ENCODE measurements around the gene REXO5.

Gene REXO5

GRCh38 chr16:20812510-20812909 is 6.2 kb downstream of the REXO5 start:
- H3K4me1 ChIP-seq (ENCODE audit: control insufficient read depth, insufficient read depth, low read length), result no peaks in the 10 kb centered on the region
- POLR2A ChIA-PET, result interaction anchor here (0.6 to 0.7 kb wide), 2 partner anchors 23 to 1508 kb away, joined by 3 to 11 read pairs; no protein-coding TSS in a partner anchor

GRCh38 chr16:20814784-20815183 is 8.5 kb downstream of the REXO5 start:
- POLR2A ChIA-PET, result no interaction called here
- no peaks in the 10 kb centered on the region for H3K4me1 ChIP-seq (ENCODE audit: control insufficient read depth, insufficient read depth, low read length)
- no peak overlapping the region for H3K27ac ChIP-seq (ENCODE audit: extremely low read depth, low read depth, low read length)
- peaks cover 7 to 61% of the 10 kb centered on the region in 2 experiments; a peak in 2 of 3 replicates for H3K36me3 ChIP-seq (ENCODE audit: control insufficient read depth in 2 of 2, insufficient read depth in 1 of 2, low read length in 2 of 2)
- TF ChIP-seq REPIN1 (tag by site-specific recombination; IDR thresholded peaks at IDR 0.05; ENCODE audit: low read depth), result no peak
- no peak for TF ChIP-seq TSHZ1 (tag by site-specific recombination; IDR thresholded peaks at IDR 0.05; ENCODE audit: borderline replicate concordance)
- TF ChIP-seq ZNF366 (tag by site-specific recombination; conservative IDR thresholded peaks at IDR 0.05), result no peak
- TF ChIP-seq ZNF169 (tag by site-specific recombination; IDR thresholded peaks at IDR 0.05), result no peak
- CTCF ChIA-PET, result interaction anchor here (1.1 kb wide), 1 partner anchor 35 kb away, joined by 3 read pairs; no protein-coding TSS in a partner anchor
- H3K4me3 ChIP-seq (ENCODE audit: low read depth, low read length), result no peak overlapping the region
- no peaks in the 10 kb centered on the region for H3K9me3 ChIP-seq (ENCODE audit: control insufficient read depth, insufficient read depth, low read depth, low read length)

More at GRCh38 chr16:20812510-20812909, 6.2 kb downstream of the REXO5 start:
- Histone ChIP-seq H3K9me3 (ENCODE audit: control insufficient read depth, insufficient read depth, low read depth, low read length) (no peaks in the 10 kb centered on the region), H3K4me3 (ENCODE audit: low read depth, low read length) (no peak overlapping the region), H3K36me3 (ENCODE audit: control insufficient read depth in 2 of 2, insufficient read depth in 1 of 2, low read length in 2 of 2) (peaks cover 5 to 47% of the 10 kb centered on the region in 2 experiments; a peak in 2 of 3 replicates), H3K27ac (ENCODE audit: extremely low read depth, low read depth, low read length) (no peak overlapping the region)
- CTCF ChIA-PET, result no interaction called here
- TF ChIP-seq SCRT1 (tag by site-specific recombination; IDR thresholded peaks at IDR 0.05; ENCODE audit: borderline replicate concordance) (peak; percentile 49; the same call in 1 of the 2 replicates), SCRT2 (tag by site-specific recombination; IDR thresholded peaks at IDR 0.05) (peak; percentile 80; the same call in 1 of the 2 replicates), ZBTB11 (tag by site-specific recombination; conservative IDR thresholded peaks at IDR 0.05; ENCODE audit: low read depth) (no peak)

- Histone ChIP-seq H3K9me3 (ENCODE audit: control insufficient read depth, insufficient read depth, low read depth, low read length) (no peaks in the 10 kb centered on the region), H3K4me1 (ENCODE audit: control insufficient read depth, insufficient read depth, low read length) (no peaks in the 10 kb centered on the region), H3K4me3 (ENCODE audit: low read depth, low read length) (no peak overlapping the region), H3K27ac (ENCODE audit: extremely low read depth, low read depth, low read length) (no peak overlapping the region), H3K36me3 (ENCODE audit: control insufficient read depth in 2 of 2, insufficient read depth in 1 of 2, low read length in 2 of 2) (peaks cover 11 to 81% of the 10 kb centered on the region in 2 experiments)
- ChIA-PET POLR2A (interaction anchor here (3.4 kb wide), 1 partner anchor 13 kb away, joined by 10 read pairs; the partner anchor contains the start of genes ERI2 and REXO5), CTCF (no interaction called here)
- TF ChIP-seq ZNF146 (tag by site-specific recombination; IDR thresholded peaks at IDR 0.05) (peak; percentile 93), PRDM1 (tag by site-specific recombination; IDR thresholded peaks at IDR 0.05) (peak; percentile 82), ZSCAN30 (tag by site-specific recombination; IDR thresholded peaks at IDR 0.05) (no peak)
These were observed 12.7 kb downstream of the REXO5 start for GRCh38 chr16:20818929-20819585.
